K562 (cell line): ENCODE data around the gene TBC1D10A. TPM values are rescaled to one million over a fixed set of nuclear protein-coding genes. Genes with fewer than 3 reads are reported as not detected.

Experiments
- ATAC-seq: fragments of 200-7000 bp; cut with Tn5 transposase; 3 replicates; pipeline ENCODE4 v1.9.1; 2020; ENCODE audit warnings: moderate library complexity
- BruUV-seq: library from RNA; stranded (reverse); fragments of 400-500 nt; replicated peaks from 2 replicates; lab custom pipeline; 2021; lab: Mats Ljungman, UMichigan
- CTCF ChIA-PET: fragments of 300-600 bp; formaldehyde crosslinking; extraction: SDS; loops from one replicate; lab custom pipeline; 2021; ENCODE audit warnings: low intra/inter-chr PET ratio; lab: Yijun Ruan, JAX
- POLR2A ChIA-PET: fragments of 300-600, 350-650 bp; sonication (Branson Sonifier 250); formaldehyde crosslinking; extraction: SDS; loops from one replicate; lab custom pipeline; 2021; ENCODE audit warnings: antibody characterized with exemption, inconsistent platforms; lab: Yijun Ruan, JAX
- DNase-seq, 4 experiments: peaks; one replicate each; pipeline versions ENCODE4 v3.0.0 to v3.0.0-alpha.2; 2011 to 2018; ENCODE audit warnings: low spot score in 3 of 4, mixed read lengths in 3 of 4; ENCODE audit errors: extremely low read depth in 1 of 4
- FAIRE-seq: peaks from 2 replicates; lab custom pipeline; 2011; peaks lifted over from hg19 to GRCh38; lab: Jason Lieb, UNC
- H2AFZ ChIP-seq: 2 replicates; pipeline ENCODE4 v1.6.0; 2011; ENCODE audit warnings: low read depth, low read length, control low read depth, inconsistent platforms
- H3K27ac ChIP-seq: fragments of 200-600 bp; 3 replicates; pipeline ENCODE4 v1.8.0; 2011; ENCODE audit warnings: low read depth, mild to moderate bottlenecking, control low read depth, inconsistent platforms, low read length, moderate library complexity, mixed read lengths; ENCODE audit errors: extremely low read depth
- H3K27me3 ChIP-seq, 2 experiments: fragments of 300-600 bp in 1 of 2; 2 replicates in 1 of 2; 3 replicates in 1 of 2; pipeline versions ENCODE4 v1.6.0 to v1.8.0; 2011; ENCODE audit warnings: inconsistent platforms in 2 of 2, low read length in 2 of 2, mild to moderate bottlenecking in 1 of 2, mixed read lengths in 1 of 2, moderate library complexity in 1 of 2; ENCODE audit not compliant: control insufficient read depth in 2 of 2, insufficient read depth in 2 of 2
- H3K36me3 ChIP-seq: fragments of 300-600 bp; 3 replicates; pipeline ENCODE4 v1.8.0; 2011; ENCODE audit warnings: mild to moderate bottlenecking, low read length, inconsistent platforms; ENCODE audit not compliant: control insufficient read depth, insufficient read depth
- H3K4me1 ChIP-seq, 2 experiments: fragments of 200-600 bp in 1 of 2; replicated peaks in 1 of 2; 2 replicates in 1 of 2; 3 replicates in 1 of 2; pipeline versions ENCODE4 v1.5.1 to v1.8.0; 2011; ENCODE audit warnings: inconsistent platforms in 2 of 2, low read length in 2 of 2, mild to moderate bottlenecking in 1 of 2, mixed read lengths in 1 of 2, moderate library complexity in 1 of 2; ENCODE audit not compliant: control insufficient read depth in 2 of 2, insufficient read depth in 2 of 2
- H3K4me2 ChIP-seq: 2 replicates; pipeline ENCODE4 v1.6.1; 2011; ENCODE audit warnings: low read length, control low read depth, inconsistent platforms, mixed read lengths; ENCODE audit not compliant: insufficient read depth
- H3K4me3 ChIP-seq: fragments of 200-600 bp; sonication (generic), shearing (Covaris generic); 2 replicates; pipeline ENCODE4 v1.5.1; 2016; ENCODE audit warnings: control low read depth, inconsistent platforms
- H3K79me2 ChIP-seq: fragments of 200-600 bp; 3 replicates; pipeline ENCODE4 v1.8.0; 2011; ENCODE audit warnings: low read length, inconsistent platforms; ENCODE audit not compliant: control insufficient read depth, insufficient read depth
- H3K9ac ChIP-seq, 2 experiments: 2 replicates each; pipeline versions ENCODE4 v1.6.0 to v1.6.1; 2011; ENCODE audit warnings: low read depth in 2 of 2, low read length in 2 of 2, control low read depth in 1 of 2, inconsistent platforms in 1 of 2, mild to moderate bottlenecking in 1 of 2, mixed read lengths in 1 of 2; ENCODE audit not compliant: insufficient read depth in 1 of 2
- H3K9me1 ChIP-seq: one replicate; pipeline ENCODE4 v1.6.0; 2011; ENCODE audit warnings: inconsistent platforms, mild to moderate bottlenecking, low read length, moderate library complexity; ENCODE audit not compliant: control insufficient read depth, insufficient read depth
- H3K9me3 ChIP-seq: replicated peaks from 2 replicates; pipeline ENCODE4 v1.5.1; 2011; ENCODE audit warnings: low read depth, low read length, inconsistent platforms; ENCODE audit not compliant: control insufficient read depth, insufficient read depth
- H4K20me1 ChIP-seq: replicated peaks from 2 replicates; pipeline ENCODE4 v1.6.1; 2011; ENCODE audit warnings: low read length, inconsistent platforms, mixed read lengths; ENCODE audit not compliant: control insufficient read depth, insufficient read depth
- ATF1 ChIP-seq, 2 experiments: fragments of 450-650 bp in 1 of 2; IDR thresholded peaks; 2 replicates each; pipeline ENCODE4 v1.6.1; 2016; ENCODE audit warnings: missing compliant biosample characterization in 1 of 2, missing genetic modification characterization in 1 of 2
- ATF7 ChIP-seq: fragments of 450-650 bp; IDR thresholded peaks from 2 replicates; pipeline ENCODE4 v1.7.1; 2014; ENCODE audit warnings: mild to moderate bottlenecking, moderate library complexity
- CAMTA2 ChIP-seq: fragments of 250-450 bp; sonication (Bioruptor Pico); conservative IDR thresholded peaks from 2 replicates; pipeline ENCODE4 v1.5.1; 2022
- CBFB ChIP-seq: sonication (generic); formaldehyde crosslinking; IDR thresholded peaks from 2 replicates; pipeline ENCODE4 v1.4.0; 2020; ENCODE audit warnings: mild to moderate bottlenecking, missing genetic modification reagents
- CBX5 ChIP-seq: IDR thresholded peaks from 2 replicates; pipeline ENCODE4 v1.6.1; 2014; ENCODE audit warnings: low read depth, borderline replicate concordance
- CTBP1 ChIP-seq: fragments of 450-650 bp; IDR thresholded peaks from 2 replicates; pipeline ENCODE4 v1.6.1; 2016; ENCODE audit warnings: borderline replicate concordance
- PRMT5 ChIP-seq: sonication (generic); formaldehyde crosslinking; IDR thresholded peaks from 2 replicates; pipeline ENCODE4 v1.5.0; 2020; ENCODE audit warnings: missing genetic modification reagents
- SP2 ChIP-seq: IDR thresholded peaks from 2 replicates; pipeline ENCODE4 v1.6.1; 2011; ENCODE audit warnings: mild to moderate bottlenecking, low read depth, low read length, moderate library complexity; ENCODE audit not compliant: poor library complexity, severe bottlenecking; ENCODE audit errors: extremely low read depth
- ZBTB26 ChIP-seq: fragments of 450-650 bp; formaldehyde crosslinking; IDR thresholded peaks from 2 replicates; pipeline ENCODE4 v1.4.0; 2022; ENCODE audit warnings: missing genetic modification characterization
- ZNF217 ChIP-seq: sonication (generic); formaldehyde crosslinking; IDR thresholded peaks from 2 replicates; pipeline ENCODE4 v1.8.0; 2022; ENCODE audit warnings: mild to moderate bottlenecking, missing genetic modification reagents
- WGBS: fragments of 100-300 bp; shearing (Covaris generic); methylation state at CpG from one replicate; pipeline ENCODE4 v1.1.6; 2016; ENCODE audit warnings: low coverage, mixed read lengths; ENCODE audit not compliant: insufficient coverage; ENCODE audit errors: missing lambda C conversion rate; 5-methylcytosine and 5-hydroxymethylcytosine counted together
- in situ Hi-C: fragments of 300-500 bp; cut with MboI; formaldehyde crosslinking; loops from 4 replicates; pipeline ENCODE4 v1.15.0; 2018; ENCODE audit warnings: inconsistent platforms, mixed read lengths
- intact Hi-C: fragments of 100-400 bp; cut with micrococcal nuclease; formaldehyde crosslinking; loops from 2 replicates; pipeline ENCODE4 v1.14.2; 2022
- polyA plus RNA-seq, 8 experiments: library from polyadenylated mRNA; depleted of rRNA in 4 of 8; stranded (reverse) in 5 of 8; unstranded in 3 of 8; fragments of >200 nt; fragmentation: Nextera tagmentation in 2 of 8; fragmentation: Illumina TruSeq in 1 of 8; extraction: Ambion mirVana in 2 of 8; extraction: Trizol in 1 of 8; gene quantifications; 2 replicates each; pipeline versions ENCODE4 v1.2.1 to v1.2.3, GENCODE V29; 2011 to 2014; ENCODE audit warnings: inconsistent platforms in 1 of 8, missing spikeins in 1 of 8
- total RNA-seq, 7 experiments: library from RNA; depleted of rRNA in 6 of 7; stranded (reverse); fragments of >200 nt in 6 of 7; fragmentation: Illumina TruSeq in 2 of 7; extraction: Trizol in 2 of 7; gene quantifications; 2 replicates each; pipeline versions ENCODE4 v1.2.1 to v1.2.3, GENCODE V29; 2011 to 2021; ENCODE audit warnings: low replicate concordance in 1 of 7
- TF ChIP-seq, protein P1 (sequence below): sonication (generic); formaldehyde crosslinking; IDR thresholded peaks from 2 replicates; pipeline ENCODE4 v1.8.0; 2022; ENCODE audit warnings: mild to moderate bottlenecking, missing genetic modification reagents
- TF ChIP-seq, protein P2 (sequence below): conservative IDR thresholded peaks from 2 replicates; pipeline ENCODE4 v1.6.1; 2011; ENCODE audit warnings: low read depth, mild to moderate bottlenecking, low read length; ENCODE audit not compliant: control insufficient read depth
- TF ChIP-seq, protein P3 (sequence below): fragments of 450-650 bp; formaldehyde crosslinking; IDR thresholded peaks from 2 replicates; pipeline ENCODE4 v1.4.0; 2022; ENCODE audit warnings: missing genetic modification characterization

Gene TBC1D10A
- total and polyA plus RNA-seq, 9 of the 15 experiments (the other 6 are each of a cell fraction or from before 2014, with no cell fraction given), result 0.13 to 10.4 (median 4.6) TPM

GRCh38 chr22:30270832-30271231 is 55.9 kb downstream of the TBC1D10A start (continued):
- peak; percentile 25; the same call in 1 of the 2 replicates for TF ChIP-seq ATF7
- TF ChIP-seq CAMTA2, result no peak
- TF ChIP-seq ZBTB26, result no peak
- TF ChIP-seq CTBP1, result 0 out of 2 replicates have a peak, but pooled peaks have one; percentile 39
- no peak for TF ChIP-seq ATF1 (CRISPR knock-in tag; IDR thresholded peaks at IDR 0.05)
- TF ChIP-seq ATF1 (tag; IDR thresholded peaks at IDR 0.05), result peak; percentile 67
- TF ChIP-seq PRMT5 (CRISPR knock-in tag), result no peak
- TF ChIP-seq, all 486 proteins: peak for 16

- CTCF ChIA-PET, result no interaction called here
- no peak overlapping the region for H3K27ac ChIP-seq
- H4K20me1 ChIP-seq, result no peaks in the 10 kb centered on the region; the same call in 1 of the 2 replicates
- H3K9ac ChIP-seq, result no peak overlapping the region; a peak in 1 of 4 replicates
- ATAC-seq (no peak), FAIRE-seq (no peak), DNase-seq (no peak)
- peaks cover 0 to 48% of the 10 kb centered on the region in 2 experiments; a peak in 4 of 5 replicates for H3K4me1 ChIP-seq
- no TSS peak for BruUV-seq
- whole genome bisulfite sequencing, result 78% methylated on average over 5 of the region's 8 CpGs
- intact Hi-C loops (no loop called here), in situ Hi-C loops (loop anchor here (5.0 kb wide), 1 partner anchor 124 kb away; no protein-coding TSS in a partner anchor)
- H2AFZ ChIP-seq, result no peak overlapping the region
- no peaks in the 10 kb centered on the region for H3K27me3 ChIP-seq
- H3K36me3 ChIP-seq, result no peaks in the 10 kb centered on the region
- H3K9me1 ChIP-seq, result no peaks in the 10 kb centered on the region
- no peak overlapping the region for H3K4me2 ChIP-seq
- no peaks in the 10 kb centered on the region for H3K9me3 ChIP-seq
- H3K79me2 ChIP-seq, result no peaks in the 10 kb centered on the region
- POLR2A ChIA-PET, result interaction anchor here (0.9 kb wide), 1 partner anchor 55 kb away, joined by 4 read pairs; no protein-coding TSS in a partner anchor
- H3K4me3 ChIP-seq, result no peak overlapping the region
- TF ChIP-seq CBX5 (no peak), CBFB (CRISPR knock-in tag) (no peak), ZNF217 (CRISPR knock-in tag) (no peak), SP2 (no peak)
- TF ChIP-seq, protein P1, sequence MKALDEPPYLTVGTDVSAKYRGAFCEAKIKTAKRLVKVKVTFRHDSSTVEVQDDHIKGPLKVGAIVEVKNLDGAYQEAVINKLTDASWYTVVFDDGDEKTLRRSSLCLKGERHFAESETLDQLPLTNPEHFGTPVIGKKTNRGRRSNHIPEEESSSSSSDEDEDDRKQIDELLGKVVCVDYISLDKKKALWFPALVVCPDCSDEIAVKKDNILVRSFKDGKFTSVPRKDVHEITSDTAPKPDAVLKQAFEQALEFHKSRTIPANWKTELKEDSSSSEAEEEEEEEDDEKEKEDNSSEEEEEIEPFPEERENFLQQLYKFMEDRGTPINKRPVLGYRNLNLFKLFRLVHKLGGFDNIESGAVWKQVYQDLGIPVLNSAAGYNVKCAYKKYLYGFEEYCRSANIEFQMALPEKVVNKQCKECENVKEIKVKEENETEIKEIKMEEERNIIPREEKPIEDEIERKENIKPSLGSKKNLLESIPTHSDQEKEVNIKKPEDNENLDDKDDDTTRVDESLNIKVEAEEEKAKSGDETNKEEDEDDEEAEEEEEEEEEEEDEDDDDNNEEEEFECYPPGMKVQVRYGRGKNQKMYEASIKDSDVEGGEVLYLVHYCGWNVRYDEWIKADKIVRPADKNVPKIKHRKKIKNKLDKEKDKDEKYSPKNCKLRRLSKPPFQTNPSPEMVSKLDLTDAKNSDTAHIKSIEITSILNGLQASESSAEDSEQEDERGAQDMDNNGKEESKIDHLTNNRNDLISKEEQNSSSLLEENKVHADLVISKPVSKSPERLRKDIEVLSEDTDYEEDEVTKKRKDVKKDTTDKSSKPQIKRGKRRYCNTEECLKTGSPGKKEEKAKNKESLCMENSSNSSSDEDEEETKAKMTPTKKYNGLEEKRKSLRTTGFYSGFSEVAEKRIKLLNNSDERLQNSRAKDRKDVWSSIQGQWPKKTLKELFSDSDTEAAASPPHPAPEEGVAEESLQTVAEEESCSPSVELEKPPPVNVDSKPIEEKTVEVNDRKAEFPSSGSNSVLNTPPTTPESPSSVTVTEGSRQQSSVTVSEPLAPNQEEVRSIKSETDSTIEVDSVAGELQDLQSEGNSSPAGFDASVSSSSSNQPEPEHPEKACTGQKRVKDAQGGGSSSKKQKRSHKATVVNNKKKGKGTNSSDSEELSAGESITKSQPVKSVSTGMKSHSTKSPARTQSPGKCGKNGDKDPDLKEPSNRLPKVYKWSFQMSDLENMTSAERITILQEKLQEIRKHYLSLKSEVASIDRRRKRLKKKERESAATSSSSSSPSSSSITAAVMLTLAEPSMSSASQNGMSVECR (CRISPR knock-in tag), result no peak
- TF ChIP-seq, protein P2, sequence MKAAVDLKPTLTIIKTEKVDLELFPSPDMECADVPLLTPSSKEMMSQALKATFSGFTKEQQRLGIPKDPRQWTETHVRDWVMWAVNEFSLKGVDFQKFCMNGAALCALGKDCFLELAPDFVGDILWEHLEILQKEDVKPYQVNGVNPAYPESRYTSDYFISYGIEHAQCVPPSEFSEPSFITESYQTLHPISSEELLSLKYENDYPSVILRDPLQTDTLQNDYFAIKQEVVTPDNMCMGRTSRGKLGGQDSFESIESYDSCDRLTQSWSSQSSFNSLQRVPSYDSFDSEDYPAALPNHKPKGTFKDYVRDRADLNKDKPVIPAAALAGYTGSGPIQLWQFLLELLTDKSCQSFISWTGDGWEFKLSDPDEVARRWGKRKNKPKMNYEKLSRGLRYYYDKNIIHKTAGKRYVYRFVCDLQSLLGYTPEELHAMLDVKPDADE, result no peak
- TF ChIP-seq, protein P3, sequence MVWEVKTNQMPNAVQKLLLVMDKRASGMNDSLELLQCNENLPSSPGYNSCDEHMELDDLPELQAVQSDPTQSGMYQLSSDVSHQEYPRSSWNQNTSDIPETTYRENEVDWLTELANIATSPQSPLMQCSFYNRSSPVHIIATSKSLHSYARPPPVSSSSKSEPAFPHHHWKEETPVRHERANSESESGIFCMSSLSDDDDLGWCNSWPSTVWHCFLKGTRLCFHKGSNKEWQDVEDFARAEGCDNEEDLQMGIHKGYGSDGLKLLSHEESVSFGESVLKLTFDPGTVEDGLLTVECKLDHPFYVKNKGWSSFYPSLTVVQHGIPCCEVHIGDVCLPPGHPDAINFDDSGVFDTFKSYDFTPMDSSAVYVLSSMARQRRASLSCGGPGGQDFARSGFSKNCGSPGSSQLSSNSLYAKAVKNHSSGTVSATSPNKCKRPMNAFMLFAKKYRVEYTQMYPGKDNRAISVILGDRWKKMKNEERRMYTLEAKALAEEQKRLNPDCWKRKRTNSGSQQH, result no peak
These were observed 58.4 kb downstream of the TBC1D10A start for GRCh38 chr22:30268331-30268730.
